HG02884 (cell line): ENCODE measurements around the gene ALKAL2.

Source experiments
- ATAC-seq: cut with Tn5 transposase; IDR thresholded peaks from one replicate; pipeline ENCODE4 v1.9.1; 2021; ENCODE audit warnings: mild to moderate bottlenecking, moderate library complexity; ENCODE audit not compliant: unreplicated experiment

ALKAL2 gene

DNA sequence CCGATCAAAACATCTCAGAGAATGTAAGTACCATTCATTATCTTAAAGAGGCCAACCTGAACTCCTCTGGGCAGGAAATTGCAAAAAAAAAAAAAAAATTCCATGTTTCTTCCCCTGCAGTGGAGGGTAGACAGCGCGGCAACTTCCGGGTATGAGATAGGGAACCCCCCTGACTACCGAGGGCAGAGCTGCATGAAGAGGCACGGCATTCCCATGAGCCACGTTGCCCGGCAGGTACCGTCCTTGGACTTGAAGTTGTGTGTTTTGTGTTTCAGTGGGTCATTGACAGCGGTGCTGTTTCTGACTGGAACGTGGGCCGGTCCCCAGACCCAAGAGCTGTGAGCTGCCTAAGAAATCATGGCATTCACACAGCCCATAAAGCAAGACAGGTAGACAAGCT, 16.0 kb downstream of the ALKAL2 start:
- ATAC-seq, result no peak

DNA sequence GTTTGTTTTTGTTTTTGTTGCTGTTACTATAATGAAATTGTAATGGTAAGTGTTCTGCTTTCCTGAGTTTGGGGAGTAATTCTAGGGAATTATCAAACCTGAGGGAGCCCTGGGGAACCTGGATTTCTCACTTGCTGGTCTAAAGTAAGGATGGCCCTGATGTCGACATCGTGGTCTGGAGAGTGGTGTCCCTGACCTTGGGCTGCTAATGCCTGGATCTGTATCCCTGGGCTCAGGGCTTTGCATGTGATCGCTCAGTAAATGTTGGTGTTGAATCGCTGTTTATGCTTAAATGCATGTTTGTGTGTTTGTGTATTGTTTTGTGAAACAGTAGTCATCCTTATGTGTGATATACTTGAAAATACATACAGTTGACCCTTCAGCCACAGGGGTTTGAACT, 17.0 kb downstream of the ALKAL2 start:
- no peak for ATAC-seq

DNA sequence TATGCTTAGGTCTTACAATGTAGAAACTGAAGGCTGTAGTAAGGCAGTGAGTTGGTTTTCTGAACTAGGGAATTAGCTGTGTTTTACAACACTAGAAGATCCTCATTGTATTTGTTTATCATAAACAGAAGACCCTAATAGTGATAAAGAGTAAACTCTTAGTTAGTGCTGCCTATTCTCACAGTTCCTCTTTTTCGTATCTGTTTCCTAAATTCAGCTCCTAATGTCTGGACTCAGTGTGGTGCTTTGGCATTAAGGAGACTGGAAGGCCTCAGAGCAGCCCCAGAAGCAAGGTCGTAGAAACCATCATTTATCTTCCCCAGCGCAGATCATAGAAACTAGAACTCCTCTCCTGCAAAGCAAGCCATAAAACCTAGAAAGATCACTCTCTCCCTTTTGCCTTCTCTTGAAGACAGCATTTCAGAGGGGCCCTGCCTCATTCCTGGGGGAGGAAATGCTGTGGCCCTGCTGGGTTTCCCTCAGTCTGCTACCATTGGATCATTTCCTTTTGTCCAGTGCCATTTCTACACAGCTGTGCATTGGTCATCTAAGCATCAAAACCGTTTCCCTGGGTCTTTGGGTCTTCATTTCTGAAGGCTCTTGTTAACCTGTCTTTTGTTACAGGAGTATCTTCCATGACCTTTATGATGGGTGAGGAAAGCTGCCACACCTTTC, 18.4 kb downstream of the ALKAL2 start:
- ATAC-seq, result no peak

DNA sequence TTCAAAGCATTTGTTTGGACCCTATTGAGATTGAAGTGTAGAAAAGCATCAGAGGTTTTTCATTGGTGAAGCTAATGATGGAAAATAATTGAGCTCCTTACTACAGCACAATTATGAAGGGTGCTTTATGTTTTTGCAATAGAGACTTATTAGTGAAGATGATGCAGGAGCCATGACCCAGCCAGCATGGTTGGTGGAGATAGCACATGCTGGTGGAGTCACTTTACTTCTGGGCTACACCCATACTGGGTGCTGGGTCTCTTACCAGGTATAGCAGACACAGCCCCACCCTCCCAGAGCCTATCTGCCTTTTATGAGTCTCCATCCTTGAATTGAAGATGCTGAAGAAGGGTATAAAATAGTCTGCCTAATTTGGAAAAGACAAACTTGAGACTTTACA, 19.6 kb downstream of the ALKAL2 start:
- no peak for ATAC-seq

DNA sequence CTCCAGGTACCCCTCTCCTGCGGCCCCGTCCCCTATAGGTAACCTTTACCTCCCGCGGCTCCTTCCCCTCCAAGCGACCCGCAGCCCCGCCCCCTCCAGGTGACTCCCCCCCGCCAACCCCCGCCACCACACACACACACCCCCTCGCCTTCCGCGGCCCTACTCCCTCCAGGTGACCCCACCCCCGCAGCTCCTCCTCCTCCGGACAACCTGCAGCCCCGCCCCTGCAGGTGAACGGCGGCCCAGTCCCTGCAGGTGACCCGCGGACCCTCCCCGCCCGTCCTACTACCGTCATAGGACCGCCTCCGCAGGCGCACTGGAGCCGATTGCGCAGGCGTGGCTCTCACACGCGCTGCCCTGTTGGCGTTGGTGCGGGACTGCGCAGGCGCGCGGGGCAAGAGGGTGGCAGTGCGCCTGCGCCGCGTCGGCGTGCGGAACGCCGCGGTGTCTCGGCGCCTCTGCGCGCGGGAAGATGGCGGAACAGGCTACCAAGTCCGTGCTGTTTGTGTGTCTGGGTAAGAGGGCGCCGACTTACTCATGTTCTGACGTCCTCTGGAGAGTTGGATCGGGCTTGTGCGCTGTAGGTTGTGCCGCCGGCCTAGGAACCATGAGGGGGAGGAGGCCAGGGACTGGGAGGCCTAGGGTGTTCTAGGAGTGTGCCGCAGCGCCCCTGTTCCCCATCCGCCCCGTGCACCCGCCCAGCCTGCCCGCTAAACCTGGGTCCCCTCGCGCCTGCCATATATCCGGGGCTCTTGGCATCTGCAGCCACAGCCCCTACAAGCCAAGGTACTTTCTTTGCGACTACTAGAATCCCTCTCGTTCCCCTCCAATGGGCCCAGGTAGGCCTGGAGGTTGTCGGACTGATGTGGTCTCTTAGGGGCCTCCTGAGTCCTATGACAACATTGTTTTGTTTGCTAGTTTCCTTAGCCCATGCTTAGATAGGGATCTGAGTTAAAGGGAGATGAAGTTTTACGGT, 23.1 kb downstream of the ALKAL2 start, which contains the start of gene ACP1:
TSS of gene ACP1 (plus strand) at position 455 of the 976 bp plus-strand sequence. CDS start at position 473, 18 bp downstream.
- peak; percentile 80 for ATAC-seq

DNA sequence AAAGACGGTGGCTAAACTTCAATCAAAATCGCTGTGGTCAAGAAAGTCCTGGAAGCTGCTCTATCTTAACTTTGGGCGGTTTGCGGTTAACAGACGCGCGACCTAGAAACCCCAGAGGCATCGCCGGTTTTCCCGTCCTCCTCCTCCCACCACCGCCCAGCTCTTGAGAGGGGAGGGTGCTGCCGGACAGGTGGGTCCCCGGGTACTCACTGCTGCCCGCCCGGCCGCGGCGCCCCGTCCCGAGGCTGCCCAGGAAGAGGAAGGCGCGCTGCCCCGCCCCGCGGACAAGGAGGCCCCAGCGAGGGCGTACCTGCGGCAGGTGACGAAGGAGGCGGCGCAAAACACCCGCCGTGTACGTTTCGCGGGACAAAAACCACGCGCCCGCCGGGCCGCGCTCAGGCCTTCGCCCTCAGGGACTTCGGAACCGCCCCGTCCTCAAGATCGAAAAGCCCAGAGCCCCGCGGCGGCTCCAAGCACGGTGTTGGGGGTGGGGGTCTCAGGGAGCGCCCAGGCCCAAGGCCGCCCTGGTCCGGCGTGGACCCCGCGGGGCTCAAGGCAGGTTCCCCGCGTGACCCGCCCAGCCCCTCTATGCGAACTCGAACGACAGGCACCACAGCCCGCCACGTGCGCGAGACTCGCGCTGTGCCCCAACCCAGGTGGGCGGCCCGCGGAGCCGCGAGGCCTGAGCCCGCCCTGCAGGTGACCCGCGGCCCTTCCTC, 24.0 kb downstream of the ALKAL2 start, which contains the start of gene SH3YL1:
TSS of gene SH3YL1 (minus strand) at position 259 of the 719 bp plus-strand sequence. CDS start at position 211, 48 bp downstream.
- peak; percentile 20 for ATAC-seq

DNA sequence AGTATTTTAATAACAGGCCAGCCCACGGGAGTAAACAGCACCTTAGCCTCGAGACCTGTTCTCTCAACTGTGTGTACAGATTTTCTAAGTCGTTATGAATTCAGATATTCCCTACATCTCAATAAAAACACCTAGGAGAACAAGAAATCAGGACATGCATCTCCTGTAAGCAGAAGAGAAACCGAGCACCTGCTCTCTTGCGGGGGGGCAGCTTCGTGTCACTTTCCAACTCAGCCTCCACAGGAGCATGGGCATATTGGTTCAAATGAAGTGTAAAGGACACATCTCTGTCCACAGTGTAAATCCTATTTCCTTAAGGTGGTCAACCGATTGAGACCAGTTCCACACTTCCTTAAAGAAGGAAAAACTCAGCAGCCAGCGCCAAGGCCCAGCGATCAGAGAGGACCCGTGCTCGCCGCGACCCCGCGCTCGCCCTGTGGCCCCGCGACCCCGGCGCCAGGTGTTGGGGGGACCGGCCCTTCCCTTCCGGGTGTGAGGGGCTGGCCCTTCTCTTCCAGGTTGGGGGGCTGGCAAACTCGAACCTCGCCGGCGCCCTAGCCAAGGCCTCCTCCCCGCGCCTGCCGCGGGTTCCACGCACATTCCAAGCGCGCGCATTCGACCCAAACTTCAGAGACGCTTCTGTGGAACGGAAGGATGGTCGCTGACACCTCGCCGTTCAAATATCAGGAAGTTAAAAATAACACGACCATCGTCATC, 24.7 kb downstream of the ALKAL2 start:
- no peak for ATAC-seq

DNA sequence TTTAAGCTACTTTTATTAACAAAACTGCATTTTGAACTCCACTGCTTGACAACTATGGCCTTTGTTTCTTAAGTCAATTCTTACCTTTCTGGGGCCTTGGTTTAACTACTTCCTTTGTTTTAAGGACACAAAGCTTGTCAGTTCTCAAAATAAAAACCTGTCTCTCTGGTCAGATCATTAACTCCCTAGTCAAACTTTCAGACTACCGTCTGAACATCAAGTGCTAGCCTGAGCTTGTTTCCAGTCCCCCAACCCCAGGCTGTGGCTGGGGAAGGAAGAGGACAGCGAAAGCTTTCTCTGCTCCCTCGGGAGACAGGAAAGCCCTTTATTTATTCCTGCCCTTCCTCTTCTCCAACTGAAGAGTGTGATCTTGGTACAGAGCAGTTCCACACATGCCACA, 25.8 kb downstream of the ALKAL2 start:
- ATAC-seq, result no peak

DNA sequence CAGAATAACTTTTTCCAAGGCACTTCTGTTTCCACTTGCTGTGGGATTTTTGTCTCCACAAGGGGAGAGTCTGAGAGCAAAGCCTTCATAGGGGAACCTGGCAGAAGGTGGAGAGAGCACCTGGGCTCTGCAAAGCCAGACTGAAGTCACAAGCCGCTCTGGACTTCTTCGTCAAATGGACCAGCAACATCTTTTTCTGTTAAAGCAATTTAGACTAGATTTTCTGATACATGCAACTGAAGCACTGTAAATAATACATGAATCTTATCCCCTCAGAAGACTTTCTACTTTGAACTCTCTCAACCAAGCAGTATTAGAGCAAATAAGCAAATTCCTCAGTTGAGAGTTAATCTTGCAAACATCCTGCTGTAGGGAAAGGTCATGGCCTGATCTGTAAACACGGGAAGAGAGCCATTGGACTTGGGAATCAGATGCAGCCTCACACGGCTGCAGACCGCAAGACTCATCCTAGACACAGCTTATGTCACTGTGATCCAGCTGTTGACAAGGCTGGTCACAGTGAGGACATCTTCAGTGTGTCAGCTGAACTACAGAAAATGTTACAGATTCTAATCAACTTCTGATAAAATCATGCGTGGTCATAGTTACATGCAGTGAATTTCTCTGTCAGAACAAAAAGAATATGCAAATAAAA, 27.3 kb downstream of the ALKAL2 start:
- ATAC-seq, result no peak

DNA sequence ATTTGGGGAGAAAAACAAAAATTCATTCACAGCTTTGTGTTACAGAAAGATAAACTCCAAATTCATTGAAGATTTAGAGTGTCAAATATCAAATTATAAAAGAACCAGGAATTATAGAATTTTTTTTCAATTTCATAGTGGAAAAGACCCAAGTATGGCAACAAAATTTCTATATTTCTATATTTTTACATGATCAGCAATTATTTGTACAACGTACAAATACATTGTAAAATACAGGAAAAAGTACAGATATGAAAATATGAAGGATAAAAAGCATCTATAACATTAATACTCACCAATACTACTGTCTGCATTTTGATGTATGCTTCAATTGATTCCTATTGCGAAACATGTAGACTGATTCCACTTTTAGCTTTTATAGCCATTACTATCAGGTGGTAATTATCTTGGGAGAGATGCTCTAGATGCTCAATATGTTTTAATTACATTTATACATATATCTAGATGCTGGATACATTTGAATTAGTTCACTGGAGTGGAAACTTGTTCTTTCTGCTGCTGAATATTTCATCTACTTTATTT, 28.0 kb downstream of the ALKAL2 start:
- no peak for ATAC-seq

DNA sequence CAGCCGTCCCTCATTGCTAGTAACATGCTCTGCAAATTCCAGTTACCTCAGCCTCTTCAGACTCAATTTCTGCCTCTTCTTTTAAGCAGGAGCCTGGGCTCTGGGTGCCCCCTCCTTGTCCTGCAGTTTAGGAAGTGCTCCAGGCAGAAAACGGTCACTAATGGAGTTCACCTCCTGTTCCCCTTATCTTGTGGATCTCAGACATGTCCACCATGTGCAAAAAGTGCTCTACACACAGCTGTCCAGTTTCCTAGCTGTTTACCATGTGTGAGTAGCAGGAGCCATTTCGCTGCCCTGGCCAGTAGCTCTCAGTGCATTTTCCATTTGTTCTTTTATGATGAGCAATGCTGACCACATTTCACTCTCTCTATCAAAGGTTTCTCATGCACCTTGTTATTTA, 29.0 kb downstream of the ALKAL2 start:
- ATAC-seq, result no peak

DNA sequence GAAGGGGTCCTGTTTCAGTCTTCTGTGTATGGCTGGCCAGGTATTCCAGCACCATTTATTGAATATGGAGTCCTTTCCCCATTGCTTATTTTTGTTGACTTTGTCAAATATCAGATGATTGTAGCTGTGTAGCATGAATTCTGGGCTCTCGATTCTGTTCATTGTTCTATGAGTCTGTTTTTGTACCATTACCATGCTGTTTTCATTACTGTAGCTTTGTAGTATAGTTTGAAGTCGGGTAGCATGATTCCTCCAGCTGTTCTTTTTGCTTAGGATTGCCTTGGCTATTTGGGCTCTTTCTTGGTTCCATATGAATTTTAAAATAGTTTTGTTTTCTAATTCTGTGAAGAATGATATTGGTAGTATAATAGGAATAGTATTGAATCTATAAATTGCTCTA, 30.0 kb downstream of the ALKAL2 start:
- ATAC-seq, result no peak

DNA sequence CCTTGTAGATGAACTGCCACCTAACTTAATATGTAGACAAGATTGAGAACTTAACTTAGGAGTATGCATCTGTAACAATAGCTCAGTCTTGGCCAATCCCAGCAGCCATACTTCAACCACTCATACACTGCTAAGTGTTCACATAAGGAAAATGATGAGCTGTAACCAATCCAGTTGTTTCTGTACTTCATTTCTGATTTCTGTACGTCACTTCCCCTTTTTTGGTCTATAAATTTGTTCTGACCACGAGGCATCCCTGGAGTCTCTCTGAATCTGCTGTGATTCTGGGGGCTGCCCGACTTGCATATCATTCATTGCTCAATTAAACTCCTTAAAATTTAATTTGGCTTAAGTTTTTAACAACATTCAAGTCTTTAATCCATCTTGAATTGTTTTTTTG, 30.5 kb downstream of the ALKAL2 start:
- ATAC-seq, result no peak

DNA sequence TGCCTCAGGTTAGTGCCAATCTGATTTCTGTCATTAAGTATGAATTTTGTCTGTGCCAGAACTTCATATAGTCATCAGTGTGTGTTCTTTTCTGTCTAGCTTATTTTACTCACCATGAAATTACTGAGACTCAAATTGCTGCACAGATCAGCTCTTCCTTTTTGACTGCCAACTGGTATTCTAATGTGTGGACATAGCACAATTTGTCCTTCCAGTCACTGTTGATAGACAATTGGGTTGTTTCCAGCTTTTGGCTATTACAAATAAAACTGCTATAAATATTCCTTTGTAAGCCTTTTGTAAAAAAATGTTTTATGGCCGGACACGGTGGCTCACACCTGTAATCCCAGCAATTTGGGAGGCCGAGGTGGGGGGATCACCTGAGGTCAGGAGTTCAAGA, 31.8 kb downstream of the ALKAL2 start:
- ATAC-seq, result no peak

DNA sequence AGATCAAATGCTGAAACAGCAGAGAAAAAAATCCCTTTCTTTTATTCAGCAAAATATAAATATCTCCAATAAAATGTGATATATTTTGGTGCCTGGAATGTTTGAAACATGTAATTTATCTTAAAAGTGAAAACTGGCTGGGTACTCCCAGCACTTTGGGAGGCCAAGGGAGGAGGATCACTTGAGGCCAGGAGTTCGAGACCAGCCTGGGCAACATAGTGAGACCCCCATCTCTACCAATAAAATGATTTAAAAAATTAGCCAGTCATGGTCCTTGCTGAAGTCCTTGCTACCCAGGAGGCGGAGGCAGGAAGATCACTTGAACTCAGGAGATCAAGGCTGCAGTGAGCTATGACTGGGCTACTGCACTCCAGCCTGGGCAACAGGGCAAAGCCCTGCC, 32.7 kb downstream of the ALKAL2 start:
- ATAC-seq, result no peak

DNA sequence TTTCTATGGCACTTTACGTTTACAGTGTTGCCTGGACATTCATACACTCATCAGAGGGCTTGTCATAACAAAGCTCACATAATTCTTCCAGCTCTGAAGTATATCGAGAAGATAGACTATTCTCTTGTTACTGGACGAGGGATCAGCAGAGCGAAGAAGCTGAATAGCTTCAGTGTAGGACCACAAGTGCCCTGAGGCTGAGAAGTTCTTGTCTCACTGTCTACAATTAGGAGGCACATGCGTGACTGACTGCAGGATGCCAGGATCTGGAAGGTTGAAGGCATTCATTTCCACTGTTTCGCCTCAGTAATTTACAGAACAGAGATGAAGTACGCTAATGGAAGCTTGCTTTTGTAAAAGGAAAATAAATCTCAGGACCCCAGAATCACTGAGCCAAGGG, 33.6 kb downstream of the ALKAL2 start:
- no peak for ATAC-seq

DNA sequence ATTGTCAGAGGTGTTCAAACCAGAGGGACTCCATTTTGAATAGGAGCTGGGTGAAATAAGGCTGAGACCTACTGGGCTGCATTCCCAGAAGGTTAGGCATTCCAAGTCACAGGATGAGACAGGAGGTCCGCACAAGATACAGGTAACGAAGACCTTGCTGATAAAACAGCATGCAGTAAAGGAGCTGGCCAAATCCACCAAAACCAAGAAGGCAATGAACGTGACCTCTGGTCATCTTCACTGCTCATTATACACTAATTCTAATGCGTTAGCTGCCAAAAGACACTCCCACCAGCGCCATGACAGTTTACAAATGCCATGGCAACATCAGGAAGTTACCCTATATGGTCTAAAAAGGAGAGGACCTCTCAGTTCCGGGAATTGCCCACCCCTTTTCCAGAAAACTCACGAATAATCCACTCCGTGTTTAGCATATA, 34.7 kb downstream of the ALKAL2 start:
- no peak for ATAC-seq

DNA sequence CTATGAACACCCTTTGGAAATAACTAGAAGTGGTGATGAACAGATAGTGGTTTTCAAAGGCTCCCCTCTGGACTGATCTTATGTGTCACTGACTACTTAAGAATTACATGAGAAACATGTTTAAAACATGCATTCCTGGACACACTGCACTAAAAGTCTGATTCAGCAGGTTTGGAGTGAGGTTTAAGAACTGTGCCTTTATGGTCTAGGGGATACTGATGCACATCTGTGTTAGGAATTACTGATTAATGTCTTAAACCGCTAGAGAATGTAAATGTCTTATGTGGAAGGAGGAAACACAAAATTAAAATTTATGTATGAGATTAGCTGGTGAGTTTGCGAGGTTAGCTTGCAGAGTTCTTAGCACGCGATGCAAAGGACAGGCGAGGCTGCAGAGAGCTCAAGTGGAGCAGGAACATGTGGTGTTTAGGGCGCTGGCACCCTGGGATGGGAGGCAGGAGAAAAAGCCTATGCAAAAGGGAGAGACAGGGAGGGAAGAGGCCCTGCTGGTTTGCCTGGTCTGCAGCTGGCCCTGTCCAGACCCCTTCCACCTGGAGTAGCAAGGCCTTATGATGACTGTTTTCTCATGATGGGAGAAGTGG, 35.8 kb downstream of the ALKAL2 start:
- ATAC-seq, result no peak

DNA sequence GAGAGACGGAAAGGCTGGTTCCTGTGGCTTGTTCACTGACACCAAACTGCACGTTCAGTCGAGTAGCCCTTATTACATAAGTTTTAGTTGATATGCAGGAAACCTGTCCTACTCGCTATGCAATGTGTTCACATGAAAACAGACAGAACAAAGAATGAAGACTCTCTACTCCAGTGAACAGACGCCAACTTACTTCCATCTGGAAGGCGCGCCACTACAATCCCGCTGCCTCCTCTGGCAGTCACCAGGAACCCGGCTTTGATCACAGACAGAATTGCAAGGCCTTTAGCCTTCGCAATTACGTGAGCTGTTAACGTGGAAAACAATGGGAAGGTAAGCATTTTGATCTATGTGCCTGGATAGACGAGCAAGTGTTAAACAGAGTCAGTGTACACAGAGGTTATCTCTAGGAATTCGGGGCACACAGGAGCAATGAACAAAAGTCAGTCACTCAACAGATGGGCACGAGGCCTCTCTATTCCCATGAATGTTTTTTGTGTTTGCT, 38.3 kb downstream of the ALKAL2 start:
- no peak for ATAC-seq
